ENCODE data around the gene DNAJC15. TPM values are rescaled to one million over a fixed set of nuclear protein-coding genes. Genes with fewer than 3 reads are reported as not detected.

Gene DNAJC15
- total RNA-seq, 1 donor from 2014 or later: 30.1 TPM

- H3K9me3 ChIP-seq (replicated peaks): no peaks in the 10 kb centered on the region
- TF ChIP-seq CTCF (IDR thresholded peaks at IDR 0.05; ENCODE audit: borderline replicate concordance): no peak
- H3K4me3 ChIP-seq: no peak overlapping the region
- intact Hi-C loops (cut with micrococcal nuclease): no loop called here
- DNase-seq: no peak
- no peaks in the 10 kb centered on the region for H3K4me1 ChIP-seq
- H3K27ac ChIP-seq (replicated peaks): no peak overlapping the region
- H3K36me3 ChIP-seq: no peaks in the 10 kb centered on the region
- H3K27me3 ChIP-seq (ENCODE audit: low read depth): no peaks in the 10 kb centered on the region
These were observed 23.9 kb upstream of the DNAJC15 start for GRCh38 chr13:42999491-42999890.

- Histone ChIP-seq H3K4me3 (no peak overlapping the region), H3K4me1 (peaks cover 7% of the 10 kb centered on the region), H3K9me3 (replicated peaks) (no peaks in the 10 kb centered on the region), H3K27ac (replicated peaks) (no peak overlapping the region), H3K27me3 (ENCODE audit: low read depth) (no peaks in the 10 kb centered on the region), H3K36me3 (no peaks in the 10 kb centered on the region)
- intact Hi-C loops (cut with micrococcal nuclease): no loop called here
- no peak for DNase-seq
- TF ChIP-seq CTCF (IDR thresholded peaks at IDR 0.05; ENCODE audit: borderline replicate concordance): no peak
These were observed 22.7 kb upstream of the DNAJC15 start for GRCh38 chr13:43000676-43001075.

GRCh38 chr13:43002021-43002420, 21.4 kb upstream of the DNAJC15 start:
- peaks cover 9% of the 10 kb centered on the region for H3K4me1 ChIP-seq

GRCh38 chr13:43003010-43003409, 20.4 kb upstream of the DNAJC15 start:
- intact Hi-C loops (cut with micrococcal nuclease): no loop called here
- TF ChIP-seq CTCF (IDR thresholded peaks at IDR 0.05; ENCODE audit: borderline replicate concordance): no peak

More at GRCh38 chr13:43002021-43002420, 21.4 kb upstream of the DNAJC15 start:
- no peak for TF ChIP-seq CTCF (IDR thresholded peaks at IDR 0.05; ENCODE audit: borderline replicate concordance)
- no peak overlapping the region for H3K4me3 ChIP-seq
- no peak for DNase-seq
- intact Hi-C loops (cut with micrococcal nuclease): no loop called here
- H3K27ac ChIP-seq (replicated peaks): no peak overlapping the region
- no peaks in the 10 kb centered on the region for H3K9me3 ChIP-seq (replicated peaks)
- no peaks in the 10 kb centered on the region for H3K27me3 ChIP-seq (ENCODE audit: low read depth)
- no peaks in the 10 kb centered on the region for H3K36me3 ChIP-seq

GRCh38 chr13:43003729-43004128, 19.7 kb upstream of the DNAJC15 start:
- H3K36me3 ChIP-seq: no peaks in the 10 kb centered on the region
- intact Hi-C loops (cut with micrococcal nuclease): no loop called here
- H3K27me3 ChIP-seq (ENCODE audit: low read depth): no peaks in the 10 kb centered on the region
- H3K27ac ChIP-seq (replicated peaks): no peak overlapping the region
- peaks cover 9% of the 10 kb centered on the region for H3K4me1 ChIP-seq
- no peak for DNase-seq
- H3K4me3 ChIP-seq: no peak overlapping the region
- TF ChIP-seq CTCF (IDR thresholded peaks at IDR 0.05; ENCODE audit: borderline replicate concordance): no peak
- H3K9me3 ChIP-seq (replicated peaks): no peaks in the 10 kb centered on the region

More at GRCh38 chr13:43003010-43003409, 20.4 kb upstream of the DNAJC15 start:
- H3K27ac ChIP-seq (replicated peaks): no peak overlapping the region
- H3K27me3 ChIP-seq (ENCODE audit: low read depth): no peaks in the 10 kb centered on the region
- H3K4me3 ChIP-seq: no peak overlapping the region
- DNase-seq: no peak
- no peaks in the 10 kb centered on the region for H3K36me3 ChIP-seq
- no peaks in the 10 kb centered on the region for H3K9me3 ChIP-seq (replicated peaks)
- H3K4me1 ChIP-seq: peaks cover 9% of the 10 kb centered on the region

Data from left ventricle myocardium inferior (tissue), 1 donor.